HG03439 (cell line): ENCODE data around the gene OR7D4.
"Not testable (repeated sequence)": the region's sequence is repeated elsewhere in the genome, so short reads cannot be mapped to it uniquely, and the experiment has no call there.

ENCODE experiments used
- ATAC-seq: cut with Tn5 transposase; IDR thresholded peaks from one replicate; pipeline ENCODE4 v1.9.1; 2021; ENCODE audit warnings: mild to moderate bottlenecking, moderate library complexity; ENCODE audit not compliant: unreplicated experiment

The OR7D4 gene

DNA sequence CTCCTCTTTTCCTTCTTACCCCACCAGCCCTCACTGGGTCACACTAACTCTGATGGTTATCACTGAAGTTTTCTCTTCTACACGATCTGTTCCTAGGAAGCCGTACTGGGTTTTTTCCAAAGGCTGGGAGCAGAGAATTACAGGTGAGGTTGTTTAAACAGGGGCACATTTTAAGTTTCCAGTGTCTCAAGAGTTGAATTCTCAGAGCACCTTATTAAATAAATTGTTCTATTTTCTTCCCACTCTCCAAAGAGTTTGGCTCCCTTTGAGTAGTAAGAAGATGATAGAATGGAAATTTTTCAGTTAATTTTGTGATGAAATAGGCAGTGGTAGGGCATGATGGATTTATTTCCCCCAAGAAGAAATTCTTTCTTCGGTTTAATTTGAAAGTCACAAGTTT, at the start of gene OR7D4:
OR7D4 (minus strand) TSS at position 101 of the 400 bp plus-strand sequence. CDS start 4,752 bp downstream, outside the sequence.
- ATAC-seq = no peak

DNA sequence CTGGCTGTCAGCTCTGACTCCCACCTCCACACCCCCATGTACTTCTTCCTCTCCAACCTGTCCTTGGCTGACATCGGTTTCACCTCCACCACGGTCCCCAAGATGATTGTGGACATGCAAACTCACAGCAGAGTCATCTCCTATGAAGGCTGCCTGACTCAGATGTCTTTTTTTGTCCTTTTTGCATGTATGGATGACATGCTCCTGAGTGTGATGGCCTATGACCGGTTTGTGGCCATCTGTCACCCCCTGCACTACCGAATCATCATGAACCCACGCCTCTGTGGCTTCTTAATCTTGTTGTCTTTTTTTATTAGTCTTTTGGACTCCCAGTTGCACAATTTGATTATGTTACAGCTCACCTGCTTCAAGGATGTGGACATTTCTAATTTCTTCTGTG, 31.8 kb upstream of the OR7D4 start:
- ATAC-seq = no peak

DNA sequence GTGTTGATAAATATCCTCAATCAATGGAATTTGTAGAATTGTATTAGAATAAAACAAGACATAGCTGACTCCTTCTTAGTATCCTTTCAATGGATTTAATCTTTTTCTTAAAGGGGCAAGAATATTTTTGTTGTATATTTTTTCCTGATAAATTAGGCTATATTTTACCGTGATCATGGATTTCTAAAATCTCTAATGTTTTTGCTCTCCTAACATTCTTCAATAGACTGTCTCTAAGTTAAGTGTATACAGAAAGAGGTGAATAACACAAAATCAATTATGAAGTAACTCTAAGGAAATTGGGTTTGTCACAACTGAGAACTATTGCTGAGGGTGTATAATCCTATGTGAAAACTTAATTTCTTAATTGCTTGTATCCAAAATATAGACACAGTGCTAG, 31.2 kb upstream of the OR7D4 start, which contains the start of gene OR7E24:
OR7E24 (plus strand) TSS at position 301 of the 400 bp plus-strand sequence. CDS start 114 bp downstream, outside the sequence.
- ATAC-seq = no peak

DNA sequence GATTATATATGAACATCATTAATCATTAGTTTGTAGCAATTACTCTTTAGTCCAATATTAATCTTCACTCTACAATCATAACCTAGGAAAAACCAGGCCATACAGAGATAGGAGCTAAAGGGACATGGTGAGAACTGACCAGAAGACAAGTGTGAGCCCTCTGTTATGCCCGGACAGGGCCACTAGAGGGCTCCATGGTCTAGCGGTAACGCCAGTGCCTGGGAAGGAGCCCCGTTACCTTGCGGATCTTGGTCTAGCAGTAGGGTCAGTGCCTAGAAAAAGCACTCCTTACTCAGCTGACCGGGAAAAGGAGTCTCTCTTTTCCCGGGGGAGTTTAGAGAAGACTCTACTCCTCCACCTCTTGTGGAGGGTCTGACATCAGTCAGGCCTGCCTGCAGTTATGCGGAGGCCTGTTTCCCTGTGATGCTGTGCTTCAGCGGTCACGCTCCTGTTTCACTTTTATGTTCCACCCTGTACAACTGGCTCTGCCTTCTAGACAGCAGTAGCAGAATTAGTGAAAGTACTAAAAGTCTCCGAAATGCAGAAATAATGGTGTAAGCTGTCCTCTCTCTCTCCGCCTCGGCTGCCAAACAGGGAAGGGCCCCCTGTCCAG, 13.8 kb downstream of the OR7D4 start:
- no peak for ATAC-seq

DNA sequence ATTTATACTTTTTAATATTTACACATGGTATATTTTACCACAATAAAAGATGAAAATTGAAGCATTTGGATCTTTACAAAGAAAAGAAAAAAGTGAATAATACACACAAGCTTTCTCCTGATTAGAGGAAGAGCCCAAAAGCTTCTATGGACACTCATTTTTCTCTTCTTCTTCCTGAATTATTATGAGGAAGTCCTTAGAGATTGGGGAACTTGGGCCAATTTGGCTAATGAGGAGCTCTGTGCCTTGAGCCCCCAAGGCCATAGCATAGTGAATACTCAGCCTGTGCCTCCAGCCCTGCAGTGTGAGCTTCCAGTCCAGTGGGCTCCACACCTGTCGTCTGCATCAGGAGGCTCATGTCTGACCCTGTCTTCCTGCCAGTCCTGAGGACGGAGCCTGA, 21.3 kb downstream of the OR7D4 start:
- not testable (repeated sequence) for ATAC-seq

DNA sequence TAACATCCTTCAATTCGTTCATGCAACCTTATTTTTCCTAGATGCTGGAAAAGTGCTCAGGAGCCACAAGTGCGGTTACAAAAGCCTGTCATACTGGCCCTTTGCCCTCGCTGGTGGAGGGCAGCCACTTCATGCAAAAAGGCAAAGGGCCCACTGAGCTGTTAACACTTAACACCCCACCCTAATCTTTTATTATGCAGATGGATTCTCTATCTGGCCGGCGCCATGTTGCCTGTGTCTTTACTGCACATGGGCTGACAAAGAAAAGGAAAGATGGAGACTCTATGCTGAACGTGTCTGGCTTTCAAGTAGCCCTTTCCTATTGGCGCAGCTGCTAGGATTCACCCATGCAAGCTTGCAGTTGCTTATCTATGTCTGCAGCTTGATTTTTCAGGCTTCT, 29.9 kb downstream of the OR7D4 start:
- no peak for ATAC-seq

DNA sequence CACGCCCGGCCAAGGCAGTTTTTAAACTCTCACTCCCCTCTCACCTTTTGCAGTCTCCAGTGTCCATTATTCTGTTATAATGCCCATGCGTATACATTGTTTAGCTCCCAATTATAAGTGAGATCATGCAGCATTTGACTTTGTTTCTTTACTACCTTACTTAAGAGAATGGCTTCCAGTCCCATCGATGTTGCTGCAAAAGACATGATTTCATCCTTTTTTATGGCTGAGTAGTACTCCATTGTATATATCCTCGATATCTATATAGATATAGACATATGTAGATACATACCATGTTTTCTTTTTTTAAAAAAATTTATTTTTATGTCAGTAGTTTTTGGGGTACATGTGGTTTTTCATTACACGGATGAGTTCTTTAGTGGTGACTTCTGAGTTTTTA, 32.2 kb downstream of the OR7D4 start:
- no peak for ATAC-seq

DNA sequence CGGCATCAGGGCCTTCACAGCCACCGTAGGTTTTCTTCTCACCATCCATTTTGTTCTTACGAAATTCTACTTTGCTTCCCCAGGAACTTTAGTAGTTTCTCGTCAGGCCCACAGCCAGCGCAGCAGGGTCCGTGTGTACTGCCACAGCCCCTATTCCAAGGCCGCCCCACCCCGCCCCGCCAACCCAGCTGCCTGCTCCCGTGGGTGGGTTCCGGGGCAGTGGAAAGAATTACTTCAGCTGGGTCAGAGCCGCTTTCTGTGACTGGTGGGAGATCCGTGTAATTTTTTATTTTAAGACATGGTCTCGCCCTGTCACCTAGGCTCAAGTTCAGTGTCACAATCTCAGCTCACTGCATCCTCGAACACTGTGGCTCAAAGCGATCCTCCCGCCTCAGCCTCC, 36.4 kb downstream of the OR7D4 start:
- ATAC-seq = no peak

DNA sequence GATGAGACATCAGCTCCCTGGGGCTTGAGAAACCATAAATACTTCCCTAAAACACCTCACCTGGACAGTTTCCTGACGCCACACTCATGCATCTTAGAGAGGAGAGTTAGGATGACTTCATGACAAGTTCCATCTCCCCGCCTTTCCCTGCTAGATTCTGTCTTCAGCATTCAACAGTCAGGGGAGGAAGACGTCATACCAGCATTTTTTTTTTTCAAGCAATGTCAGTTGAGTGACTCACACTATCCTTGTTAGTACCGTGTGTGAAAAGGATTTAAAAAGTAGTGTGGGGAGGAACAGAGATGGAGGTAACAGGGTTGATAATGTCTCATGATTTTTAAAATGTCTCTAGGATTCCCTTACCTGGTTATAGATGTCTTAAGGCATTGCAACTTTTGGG, 40.5 kb downstream of the OR7D4 start, which contains the start of gene OR7D2:
OR7D2 (plus strand) TSS at position 79 of the 400 bp plus-strand sequence. CDS start 6,803 bp downstream, outside the sequence.
- ATAC-seq = no peak

DNA sequence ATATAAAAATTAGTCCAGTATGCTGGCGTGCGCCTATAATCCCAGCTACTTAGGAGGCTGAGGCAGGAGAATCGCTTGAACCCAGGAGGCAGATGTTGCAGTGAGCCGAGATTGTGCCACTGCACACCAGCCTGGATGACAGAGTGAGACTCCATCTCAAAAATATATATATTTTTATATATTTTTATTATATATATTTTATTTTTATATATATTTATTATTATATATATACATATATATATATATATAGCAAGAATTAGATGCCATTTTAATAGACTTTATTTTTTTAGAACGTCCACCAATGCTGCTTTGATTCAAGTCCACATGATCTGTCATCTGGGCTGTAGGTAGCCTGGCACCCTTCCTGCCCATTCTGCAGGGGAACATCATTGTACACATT, 44.1 kb downstream of the OR7D4 start:
- no peak for ATAC-seq

DNA sequence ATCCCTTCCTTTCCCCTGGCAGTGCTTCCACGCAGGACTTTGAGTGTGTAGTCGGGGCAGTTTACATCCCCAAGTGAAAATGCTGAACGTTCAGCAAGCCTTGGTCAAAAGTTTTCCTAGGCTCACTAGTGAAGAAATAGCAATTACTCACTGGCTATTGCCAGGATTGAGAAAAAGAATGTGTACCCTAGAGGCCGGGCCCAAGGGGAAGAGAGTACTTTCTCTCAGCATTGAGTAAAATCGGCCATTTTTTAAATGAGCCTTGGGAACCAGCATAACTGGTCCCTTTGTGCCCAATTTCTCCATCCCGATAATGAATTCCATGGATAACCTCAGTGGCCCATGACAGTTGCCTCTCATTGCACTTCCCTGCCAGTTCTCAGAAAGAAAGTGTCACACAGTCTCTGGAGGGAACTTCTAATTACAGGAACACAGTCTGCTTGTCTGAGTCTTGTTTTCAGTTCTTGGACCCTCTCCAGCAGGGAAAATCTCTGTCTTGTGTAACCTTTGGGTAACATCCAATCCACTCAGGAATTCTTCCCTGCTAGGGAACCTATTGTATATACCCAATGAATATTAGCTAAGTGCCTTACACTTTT, 47.9 kb downstream of the OR7D4 start:
- ATAC-seq = no peak

DNA sequence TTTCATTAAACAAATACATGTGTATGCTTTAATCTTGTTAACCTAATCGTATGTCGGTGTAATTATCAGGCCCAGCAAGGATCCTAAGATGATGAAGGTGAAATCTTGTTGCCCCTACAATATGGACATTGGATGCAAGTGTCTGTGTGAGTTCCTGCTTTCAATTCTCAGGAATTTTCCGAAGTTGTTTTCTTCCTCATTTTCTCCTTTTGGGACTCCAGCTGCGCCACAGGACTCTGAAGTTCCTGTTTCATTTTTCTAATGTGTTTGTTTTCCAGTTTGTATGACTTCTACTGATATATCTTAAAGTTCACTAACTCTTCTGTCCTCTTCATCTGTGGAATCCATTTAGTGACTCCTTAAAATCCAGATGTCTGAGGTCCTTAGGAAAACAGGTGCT, 52.5 kb downstream of the OR7D4 start:
- ATAC-seq = no peak

DNA sequence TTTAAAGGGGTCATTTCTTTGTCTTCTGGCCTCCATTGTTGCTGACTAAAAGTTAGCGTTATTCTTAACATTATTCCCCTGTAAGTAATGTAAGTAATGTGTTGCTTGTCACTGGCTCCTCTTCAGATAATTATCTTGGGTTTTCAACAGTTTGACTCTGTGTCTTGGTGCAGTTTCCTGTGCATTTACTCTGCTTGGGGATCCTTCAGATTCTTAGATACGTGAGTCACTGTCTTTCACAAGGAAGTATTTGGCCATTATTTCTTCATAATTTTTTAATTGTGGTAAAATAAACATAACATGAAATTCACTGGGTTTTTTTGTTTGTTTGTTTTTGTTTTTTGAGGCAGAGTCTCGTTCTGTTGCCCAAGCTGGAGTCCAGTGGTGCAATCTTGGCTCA, 54.1 kb downstream of the OR7D4 start:
- no peak for ATAC-seq

DNA sequence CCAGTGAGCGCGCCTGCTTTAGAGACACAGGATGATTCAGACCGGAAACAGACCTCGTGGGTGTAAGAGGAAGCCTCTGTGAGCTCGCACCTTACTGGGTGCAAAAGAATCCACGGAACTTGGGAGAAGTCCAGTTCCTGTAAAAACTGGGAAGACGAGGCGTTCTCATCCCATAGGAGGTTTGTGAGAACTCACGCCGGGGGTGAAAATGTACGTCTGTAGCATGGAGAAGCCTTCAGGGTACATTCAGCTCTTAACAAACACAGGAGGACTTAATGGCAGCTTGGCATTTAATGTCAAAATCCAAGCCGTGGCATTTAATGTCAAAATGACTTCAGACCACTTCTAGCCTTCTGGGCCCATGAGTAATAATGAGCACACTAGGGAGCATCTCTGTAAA, 58.0 kb downstream of the OR7D4 start:
- ATAC-seq = no peak
